Activated CD4-positive, alpha-beta memory T cell treated with anti-CD3 and anti-CD28 coated beads for 36 hours (primary cell): ENCODE data around the gene SYT3. TPM values are rescaled to one million over a fixed set of nuclear protein-coding genes. Genes with fewer than 3 reads are reported as not detected.
A peak's percentile ranks its signal among the peaks of the same experiment; 100 is the strongest.
"Not testable (repeated sequence)": the region's sequence is repeated elsewhere in the genome, so short reads cannot be mapped to it uniquely, and the experiment has no call there.

Experiments
- CTCF ChIA-PET: fragments of 350-600 bp; sonication (Branson Sonifier 250); formaldehyde crosslinking; loops from one replicate; lab custom pipeline; 2021; ENCODE audit warnings: antibody characterized with exemption, inconsistent platforms; lab: Charles Lee
- POLR2A ChIA-PET: fragments of 350-600 bp; sonication (Branson Sonifier 250); formaldehyde crosslinking; loops from one replicate; lab custom pipeline; 2021; ENCODE audit warnings: antibody characterized with exemption; lab: Charles Lee
- DNase-seq: peaks from one replicate; pipeline ENCODE4 v3.0.0-alpha.2; 2020
- H3K27ac Mint-ChIP-seq: one replicate; pipeline ENCODE4 v1.8.0; 2021; ENCODE audit warnings: mixed read lengths
- H3K27me3 Mint-ChIP-seq: one replicate; pipeline ENCODE4 v1.8.0; 2021; ENCODE audit warnings: mixed read lengths
- H3K36me3 Mint-ChIP-seq: one replicate; pipeline ENCODE4 v1.8.0; 2021; ENCODE audit warnings: mixed read lengths
- H3K4me1 Mint-ChIP-seq: one replicate; pipeline ENCODE4 v1.8.0; 2021; ENCODE audit warnings: low read depth, mixed read lengths
- H3K4me3 Mint-ChIP-seq: one replicate; pipeline ENCODE4 v1.8.0; 2021; ENCODE audit warnings: mild to moderate bottlenecking, mixed read lengths
- H3K9me3 Mint-ChIP-seq: one replicate; pipeline ENCODE4 v1.8.0; 2021; ENCODE audit warnings: mixed read lengths
- intact Hi-C: fragments of 100-400 bp; cut with micrococcal nuclease; formaldehyde crosslinking; loops from one replicate; pipeline ENCODE4 v1.15.1; 2023
- total RNA-seq, 2 experiments: library from RNA; stranded (reverse); gene quantifications; one replicate each; pipeline ENCODE4 v1.2.3, GENCODE V29; 2021

Gene SYT3
- total RNA-seq, 2 experiments from 2014 or later = not detected

- H3K27me3 Mint-ChIP-seq = peaks cover 9% of the 10 kb centered on the region
- no peaks in the 10 kb centered on the region for H3K4me1 Mint-ChIP-seq
- H3K9me3 Mint-ChIP-seq = no peaks in the 10 kb centered on the region
- ChIA-PET CTCF (no interaction called here), POLR2A (no interaction called here)
- no peak overlapping the region for H3K27ac Mint-ChIP-seq
- H3K36me3 Mint-ChIP-seq = no peaks in the 10 kb centered on the region
- intact Hi-C loops = no loop called here
- DNase-seq = no peak
- H3K4me3 Mint-ChIP-seq = no peak overlapping the region
These were observed 12.9 kb downstream of the SYT3 start for GRCh38 chr19:50626795-50627194.

- H3K27me3 Mint-ChIP-seq = peaks cover 9% of the 10 kb centered on the region
- no peak overlapping the region for H3K27ac Mint-ChIP-seq
- ChIA-PET POLR2A (no interaction called here), CTCF (no interaction called here)
- H3K9me3 Mint-ChIP-seq = no peaks in the 10 kb centered on the region
- no peak overlapping the region for H3K4me3 Mint-ChIP-seq
- no peaks in the 10 kb centered on the region for H3K36me3 Mint-ChIP-seq
- no peaks in the 10 kb centered on the region for H3K4me1 Mint-ChIP-seq
- intact Hi-C loops = no loop called here
- DNase-seq = no peak
These were observed 13.7 kb downstream of the SYT3 start for GRCh38 chr19:50626011-50626410.

DNA sequence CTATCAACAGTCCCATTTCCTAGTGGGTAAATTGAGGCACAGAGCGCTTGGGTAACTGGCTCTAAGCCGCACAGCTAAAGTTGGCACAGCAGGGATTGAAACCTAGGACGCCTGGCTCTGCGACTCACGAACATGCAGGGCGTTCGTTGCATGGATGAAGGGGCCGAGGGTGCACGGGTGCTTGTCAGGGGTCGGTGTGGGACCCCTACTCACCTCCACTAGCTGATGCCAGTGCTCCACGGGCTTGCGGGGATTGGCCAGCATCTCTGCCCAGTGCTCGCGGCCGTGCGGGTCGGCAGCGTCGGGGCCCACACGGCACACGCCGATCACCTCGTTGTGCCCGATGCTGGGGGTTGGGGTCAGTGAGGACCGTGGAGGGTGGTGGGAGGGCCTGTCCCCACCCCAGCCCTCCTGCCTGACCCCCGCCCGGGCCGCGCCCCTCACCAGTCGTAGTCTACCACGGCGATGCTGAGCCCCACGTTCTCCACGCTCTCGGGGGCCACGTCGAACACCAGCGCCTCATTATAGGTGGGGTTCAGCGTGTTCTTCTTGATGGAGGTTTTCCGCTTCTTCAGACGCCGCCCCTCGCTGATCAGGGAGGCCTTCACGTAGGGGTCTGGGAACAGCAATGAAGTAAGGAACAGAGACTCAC is 14.6 kb downstream of the SYT3 start:
- POLR2A ChIA-PET = no interaction called here
- intact Hi-C loops = no loop called here
- H3K27me3 Mint-ChIP-seq = peaks cover 5% of the 10 kb centered on the region
- no peak overlapping the region for H3K27ac Mint-ChIP-seq
- H3K9me3 Mint-ChIP-seq = no peaks in the 10 kb centered on the region
- DNase-seq = no peak
- CTCF ChIA-PET = no interaction called here
- H3K4me3 Mint-ChIP-seq = no peak overlapping the region
- no peaks in the 10 kb centered on the region for H3K4me1 Mint-ChIP-seq
- no peaks in the 10 kb centered on the region for H3K36me3 Mint-ChIP-seq

GRCh38 chr19:50620394-50620906 is 19.2 kb downstream of the SYT3 start:
- H3K9me3 Mint-ChIP-seq, H3K4me1 Mint-ChIP-seq, DNase-seq, H3K36me3 Mint-ChIP-seq, H3K27ac Mint-ChIP-seq, POLR2A ChIA-PET, H3K27me3 Mint-ChIP-seq, CTCF ChIA-PET, intact Hi-C loops, H3K4me3 Mint-ChIP-seq: not testable (repeated sequence)

DNA sequence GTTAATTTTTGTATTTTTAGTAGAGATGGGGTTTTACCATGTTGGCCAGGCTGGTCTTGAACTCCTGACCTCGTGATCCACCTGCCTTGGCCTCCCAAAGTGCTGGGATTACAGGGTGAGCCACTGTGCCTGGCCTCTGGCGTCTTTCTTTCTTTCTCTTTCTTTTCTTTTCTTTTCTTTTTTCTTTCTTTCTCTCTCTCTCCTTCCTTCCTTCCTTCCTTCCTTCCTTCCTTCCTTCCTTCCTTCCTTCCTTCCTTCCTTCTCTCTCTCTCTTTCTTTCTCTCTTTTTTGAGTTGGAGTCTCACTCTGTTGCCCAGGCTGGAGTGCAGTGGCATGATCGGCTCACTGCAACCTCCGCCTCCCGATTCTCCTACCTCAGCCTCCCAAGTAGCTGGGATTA is 20.5 kb downstream of the SYT3 start:
- H3K9me3 Mint-ChIP-seq, H3K36me3 Mint-ChIP-seq, CTCF ChIA-PET, H3K27ac Mint-ChIP-seq, H3K4me1 Mint-ChIP-seq, POLR2A ChIA-PET, H3K4me3 Mint-ChIP-seq, intact Hi-C loops, DNase-seq, H3K27me3 Mint-ChIP-seq: not testable (repeated sequence)

DNA sequence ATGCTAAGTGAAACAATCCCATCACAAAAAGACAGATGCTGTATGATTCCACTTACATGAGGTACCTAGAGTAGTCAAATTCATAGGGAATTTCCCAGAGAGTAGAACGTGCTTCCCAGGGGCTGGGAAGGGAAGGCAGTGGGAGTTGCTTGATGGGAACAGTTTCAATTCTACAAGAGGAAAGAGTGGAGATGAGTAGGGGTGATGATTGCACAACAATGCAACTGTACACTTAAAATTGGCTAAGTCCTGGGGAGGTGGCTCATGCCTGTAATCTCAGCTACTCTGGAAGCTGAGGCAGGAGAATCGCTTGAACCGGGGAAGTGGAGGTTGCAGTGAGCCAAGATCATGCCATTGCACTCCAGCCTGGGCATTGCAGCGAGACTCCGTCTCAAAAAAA is 21.3 kb downstream of the SYT3 start:
- DNase-seq, H3K4me1 Mint-ChIP-seq, H3K36me3 Mint-ChIP-seq, CTCF ChIA-PET, H3K9me3 Mint-ChIP-seq, POLR2A ChIA-PET, H3K27me3 Mint-ChIP-seq, H3K27ac Mint-ChIP-seq, H3K4me3 Mint-ChIP-seq, intact Hi-C loops: not testable (repeated sequence)

DNA sequence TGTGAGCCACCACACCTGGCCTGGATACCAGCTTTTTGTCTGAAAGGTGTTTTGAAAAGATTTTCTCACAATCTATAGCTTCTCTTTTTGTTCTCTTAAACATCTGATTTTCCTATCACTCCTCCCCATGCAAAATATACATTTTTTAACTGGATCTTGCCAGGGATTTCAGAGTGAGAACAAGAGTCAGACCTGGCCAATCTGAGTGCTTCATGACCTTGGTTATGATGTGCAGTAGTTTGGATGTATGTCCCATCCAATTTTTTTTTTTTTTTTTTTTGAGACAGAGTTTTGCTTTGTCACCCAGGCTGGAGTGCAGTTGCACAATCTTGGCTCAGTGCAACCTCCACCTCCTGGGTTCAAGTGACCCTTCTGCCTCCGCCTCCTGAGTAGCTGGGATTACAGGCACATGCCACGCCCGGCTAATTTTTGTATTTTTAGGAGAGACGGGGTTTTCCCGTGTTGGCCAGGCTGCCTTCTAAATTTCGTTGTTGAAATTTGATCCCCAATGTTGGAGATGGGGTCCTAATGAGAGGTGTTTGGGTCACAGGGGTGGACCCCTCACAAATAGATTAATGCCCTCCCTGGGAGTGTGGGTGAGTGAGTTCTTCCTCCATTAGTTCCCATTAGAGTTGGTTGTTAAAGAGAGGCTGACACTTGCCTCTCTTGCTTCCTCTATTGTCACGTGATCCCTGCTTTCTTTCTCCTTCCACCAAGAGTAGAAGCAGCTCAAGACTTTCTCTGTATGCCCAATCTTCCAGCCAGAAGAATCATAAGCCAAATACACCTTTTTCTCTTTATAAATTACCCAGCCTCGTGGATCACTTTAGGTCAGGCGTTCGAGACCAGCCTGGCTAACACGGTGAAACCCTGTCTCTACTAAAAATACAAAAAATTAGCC is 26.9 kb downstream of the SYT3 start:
- H3K4me1 Mint-ChIP-seq, H3K9me3 Mint-ChIP-seq, DNase-seq, CTCF ChIA-PET, H3K36me3 Mint-ChIP-seq, H3K27ac Mint-ChIP-seq, intact Hi-C loops, POLR2A ChIA-PET, H3K4me3 Mint-ChIP-seq: not testable (repeated sequence)
- H3K27me3 Mint-ChIP-seq = peaks cover 19% of the 10 kb centered on the region

DNA sequence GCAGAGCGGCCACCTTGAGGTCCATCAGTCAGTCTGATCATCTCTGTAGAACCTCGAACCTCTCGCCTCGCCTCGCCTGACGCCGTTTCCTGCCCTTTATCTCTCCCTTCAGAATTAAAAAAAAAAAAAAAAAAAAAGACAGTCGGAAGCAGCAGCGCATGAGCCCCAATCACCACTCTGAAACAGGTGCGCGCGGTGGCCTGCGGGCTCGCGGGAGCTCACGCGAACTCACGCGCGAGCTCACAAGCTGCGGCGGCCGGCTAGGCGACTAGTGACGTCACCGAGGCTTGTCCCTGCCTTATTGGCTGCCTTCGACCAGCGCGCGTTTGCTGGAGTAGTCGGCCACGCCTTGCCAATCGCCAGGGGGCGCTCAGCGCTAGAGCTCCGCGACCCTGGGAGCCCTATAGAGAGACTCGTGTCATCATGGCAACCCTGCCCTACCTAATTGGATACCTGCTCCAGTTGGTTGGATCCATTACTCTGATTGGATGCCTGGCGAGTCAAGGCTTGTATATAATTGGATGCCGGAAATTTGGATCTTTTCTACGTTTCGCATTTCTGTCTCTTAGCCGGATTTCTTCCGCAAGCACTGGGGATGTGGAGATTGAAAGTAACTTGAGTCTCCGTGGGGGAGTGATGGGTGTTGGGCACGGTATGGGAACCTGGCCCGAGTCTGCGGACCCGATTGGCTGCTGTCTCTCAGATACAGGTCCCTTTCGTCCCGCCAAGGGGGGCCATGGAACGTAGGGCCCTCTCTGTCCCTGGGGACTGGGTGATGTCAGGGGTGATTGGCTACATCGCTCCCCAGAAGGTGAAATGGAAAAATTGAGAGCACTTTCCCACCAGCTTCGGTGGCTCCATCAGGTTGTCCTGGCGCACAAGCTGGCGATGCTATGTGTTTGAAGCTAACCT is 31.6 kb downstream of the SYT3 start:
- intact Hi-C loops = loop anchor here (5.0 kb wide), 2 partner anchors 49 to 174 kb away; no protein-coding TSS in a partner anchor

DNA sequence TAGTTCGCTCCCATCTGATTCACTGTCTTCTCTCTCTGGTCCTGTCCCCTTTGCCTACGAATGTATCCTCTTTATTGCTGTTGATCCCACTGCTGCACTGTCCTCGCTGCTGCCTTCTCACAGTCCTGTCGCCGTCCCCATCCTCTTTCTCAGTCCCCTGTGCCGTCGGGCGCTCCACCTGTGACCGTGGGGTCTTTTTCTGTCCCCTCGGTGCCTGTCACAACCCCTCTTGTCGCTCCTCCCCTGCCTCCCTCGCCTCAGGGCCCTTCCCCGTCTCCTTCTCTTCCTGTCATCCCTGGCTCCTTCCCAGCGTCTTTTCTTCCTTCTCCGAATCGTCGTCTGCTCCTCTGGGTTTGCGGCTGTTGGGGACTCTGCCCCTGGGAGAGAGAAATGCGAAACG is 32.3 kb downstream of the SYT3 start:
- H3K4me1 Mint-ChIP-seq = no peaks in the 10 kb centered on the region
- no peak overlapping the region for H3K27ac Mint-ChIP-seq
- POLR2A ChIA-PET = no interaction called here
- CTCF ChIA-PET = interaction anchor here (0.6 to 1.1 kb wide), 4 partner anchors 19 to 315 kb away, joined by 3 to 5 read pairs (median 4); no protein-coding TSS in a partner anchor
- peaks cover 6% of the 10 kb centered on the region for H3K9me3 Mint-ChIP-seq
- no peak for DNase-seq
- H3K27me3 Mint-ChIP-seq = peaks cover 33% of the 10 kb centered on the region
- intact Hi-C loops = loop anchor here (5.0 kb wide), 2 partner anchors 50 to 175 kb away; no protein-coding TSS in a partner anchor
- H3K4me3 Mint-ChIP-seq = no peak overlapping the region
- H3K36me3 Mint-ChIP-seq = no peaks in the 10 kb centered on the region

More for the DNA sequence above, 31.6 kb downstream of the SYT3 start:
- ChIA-PET POLR2A (interaction anchor here (0.7 kb wide), 1 partner anchor 97 kb away, joined by 3 read pairs; the partner anchor contains the start of gene JOSD2), CTCF (interaction anchor here (0.6 to 1.3 kb wide), 5 partner anchors 20 to 314 kb away, joined by 3 to 5 read pairs (median 3); no protein-coding TSS in a partner anchor)
- Mint-ChIP-seq H3K4me1 (no peaks in the 10 kb centered on the region), H3K27me3 (peaks cover 28% of the 10 kb centered on the region), H3K27ac (no peak overlapping the region), H3K4me3 (no peak overlapping the region), H3K9me3 (peaks cover 6% of the 10 kb centered on the region), H3K36me3 (no peaks in the 10 kb centered on the region)
- DNase-seq = peak; percentile 89

DNA sequence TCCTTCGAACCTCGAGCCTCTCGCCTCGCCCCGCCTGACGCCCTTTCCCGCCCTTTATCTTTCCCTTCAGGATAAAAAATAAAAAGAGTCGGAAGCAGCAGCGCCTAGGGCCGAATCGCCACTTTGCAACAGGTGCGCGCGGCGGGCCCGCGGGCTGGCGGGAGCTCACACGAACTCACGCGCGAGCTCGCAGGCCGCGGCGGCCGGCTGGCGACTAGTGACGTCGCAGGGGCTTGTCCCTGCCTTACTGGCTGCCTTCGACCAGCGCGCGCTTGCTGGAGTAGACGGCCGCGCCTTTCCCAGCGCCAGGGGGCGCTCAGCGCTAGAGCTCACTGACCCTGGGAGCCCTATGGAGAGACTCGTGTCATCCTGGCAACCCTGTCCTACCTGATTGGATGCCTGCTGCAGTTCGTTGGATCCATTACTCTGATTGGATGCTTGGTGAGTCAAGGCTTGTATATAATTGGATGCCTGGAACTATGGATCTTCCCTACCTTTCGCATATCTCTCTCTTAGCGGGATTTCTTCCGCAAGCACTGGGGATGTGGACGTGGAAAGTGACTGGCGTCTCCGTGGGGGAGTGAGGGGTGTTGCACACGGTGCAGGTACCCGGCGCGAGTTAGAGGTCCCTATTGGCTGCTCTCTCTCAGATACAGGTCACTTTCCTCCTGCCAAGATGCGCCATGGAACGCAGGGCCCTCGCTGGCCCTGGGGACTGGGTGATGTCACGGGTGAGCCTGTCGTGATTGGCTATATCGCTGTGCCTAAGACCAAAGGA is 33.4 kb downstream of the SYT3 start:
- POLR2A ChIA-PET, H3K9me3 Mint-ChIP-seq, H3K27ac Mint-ChIP-seq, H3K4me1 Mint-ChIP-seq, H3K36me3 Mint-ChIP-seq, H3K4me3 Mint-ChIP-seq, DNase-seq: not testable (repeated sequence)
- peaks cover 41% of the 10 kb centered on the region for H3K27me3 Mint-ChIP-seq
- intact Hi-C loops = loop anchor here (5.0 kb wide), 2 partner anchors 51 to 176 kb away; no protein-coding TSS in a partner anchor
- CTCF ChIA-PET = interaction anchor here (1.5 kb wide), 1 partner anchor 316 kb away, joined by 4 read pairs; no protein-coding TSS in a partner anchor
